IMR-90 (cell line): ENCODE data around the gene ACOT7. TPM values are rescaled to one million over a fixed set of nuclear protein-coding genes. Genes with fewer than 3 reads are reported as not detected.

Source experiments
- ATAC-seq: fragments of 200-7000 bp; cut with Tn5 transposase; 2 replicates; pipeline ENCODE4 v1.9.1; 2020; ENCODE audit warnings: low read depth, mild to moderate bottlenecking, moderate library complexity
- BruUV-seq: library from RNA; stranded (reverse); fragments of 400-500 nt; replicated peaks from 2 replicates; lab custom pipeline; 2021; lab: Mats Ljungman, UMichigan
- CTCF ChIA-PET: fragments of 300-600 bp; formaldehyde crosslinking; extraction: SDS; loops from one replicate; lab custom pipeline; 2021; ENCODE audit warnings: antibody characterized with exemption; lab: Yijun Ruan, JAX
- POLR2A ChIA-PET: fragments of 300-600 bp; sonication (Branson Sonifier 250); formaldehyde crosslinking; loops from one replicate; lab custom pipeline; 2022; ENCODE audit warnings: antibody characterized with exemption; ENCODE audit not compliant: unreplicated experiment; lab: Charles Lee
- DNase-seq: peaks from one replicate; pipeline ENCODE4 v3.0.0; 2013
- H2AFZ ChIP-seq: replicated peaks from 2 replicates; pipeline ENCODE3; 2013; ENCODE audit warnings: low read length, mild to moderate bottlenecking; ENCODE audit not compliant: poor library complexity
- H2AK5ac ChIP-seq: 2 replicates; pipeline ENCODE4 v1.6.1; 2013; ENCODE audit warnings: low read depth, low read length, inconsistent platforms
- H2AK9ac ChIP-seq: replicated peaks from 2 replicates; pipeline ENCODE3; 2013; ENCODE audit warnings: mild to moderate bottlenecking, low read depth, low read length, moderate library complexity; ENCODE audit not compliant: poor library complexity
- H2BK120ac ChIP-seq: 2 replicates; pipeline ENCODE4 v1.6.1; 2013; ENCODE audit warnings: low read depth, low read length, inconsistent platforms
- H2BK15ac ChIP-seq: 3 replicates; pipeline ENCODE4 v1.6.1; 2013; ENCODE audit warnings: low read depth, low read length, inconsistent platforms
- H2BK20ac ChIP-seq: 2 replicates; pipeline ENCODE4 v1.6.1; 2013; ENCODE audit warnings: low read depth, mild to moderate bottlenecking, inconsistent platforms, low read length, moderate library complexity
- H2BK5ac ChIP-seq: 2 replicates; pipeline ENCODE4 v1.6.1; 2013; ENCODE audit warnings: mild to moderate bottlenecking, low read depth, low read length, inconsistent platforms; ENCODE audit not compliant: poor library complexity, severe bottlenecking
- H3K14ac ChIP-seq: replicated peaks from 2 replicates; pipeline ENCODE4 v1.6.1; 2013; ENCODE audit warnings: low read depth, low read length, inconsistent platforms
- H3K18ac ChIP-seq: 2 replicates; pipeline ENCODE4 v1.6.1; 2013; ENCODE audit warnings: low read depth, low read length, control low read depth
- H3K23ac ChIP-seq: 2 replicates; pipeline ENCODE4 v1.6.1; 2013; ENCODE audit warnings: low read depth, low read length, inconsistent platforms
- H3K27ac ChIP-seq: 2 replicates; pipeline ENCODE4 v1.5.1; 2013; ENCODE audit warnings: mild to moderate bottlenecking, control low read depth, low read length; ENCODE audit not compliant: insufficient read depth
- H3K27me3 ChIP-seq: 2 replicates; pipeline ENCODE4 v1.6.1; 2013; ENCODE audit warnings: low read length; ENCODE audit not compliant: control insufficient read depth, insufficient read depth
- H3K36me3 ChIP-seq: 2 replicates; pipeline ENCODE4 v1.6.1; 2013; ENCODE audit warnings: low read length, mixed read lengths; ENCODE audit not compliant: control insufficient read depth, insufficient read depth
- H3K4ac ChIP-seq: 2 replicates; pipeline ENCODE4 v1.6.1; 2013; ENCODE audit warnings: low read depth, low read length, inconsistent platforms
- H3K4me1 ChIP-seq: 2 replicates; pipeline ENCODE4 v1.6.1; 2013; ENCODE audit warnings: low read length, mixed read lengths; ENCODE audit not compliant: control insufficient read depth, insufficient read depth
- H3K4me2 ChIP-seq: 2 replicates; pipeline ENCODE4 v1.6.1; 2013; ENCODE audit warnings: low read depth, mild to moderate bottlenecking, control low read depth, low read length, moderate library complexity
- H3K4me3 ChIP-seq: 2 replicates; pipeline ENCODE4 v1.5.1; 2013; ENCODE audit warnings: low read depth, mild to moderate bottlenecking, control low read depth, low read length, moderate library complexity; ENCODE audit not compliant: insufficient read depth
- H3K56ac ChIP-seq: 2 replicates; pipeline ENCODE4 v1.6.1; 2013; ENCODE audit warnings: low read length, inconsistent platforms; ENCODE audit not compliant: insufficient read depth; ENCODE audit errors: extremely low read depth
- H3K79me1 ChIP-seq, 2 experiments: 2 replicates each; pipeline ENCODE4 v1.6.1; 2013; ENCODE audit warnings: low read length in 2 of 2, inconsistent platforms in 1 of 2, low read depth in 1 of 2
- H3K9ac ChIP-seq: 2 replicates; pipeline ENCODE4 v1.6.1; 2013; ENCODE audit warnings: low read depth, low read length, control low read depth
- H3K9me1 ChIP-seq: 2 replicates; pipeline ENCODE4 v1.6.1; 2013; ENCODE audit warnings: low read length, inconsistent platforms; ENCODE audit not compliant: insufficient read depth
- H3K9me3 ChIP-seq: 2 replicates; pipeline ENCODE4 v1.6.1; 2013; ENCODE audit warnings: low read length; ENCODE audit not compliant: control insufficient read depth, insufficient read depth
- H4K20me1 ChIP-seq: 2 replicates; pipeline ENCODE4 v1.6.1; 2013; ENCODE audit warnings: low read length, inconsistent platforms; ENCODE audit not compliant: insufficient read depth
- H4K5ac ChIP-seq: 2 replicates; pipeline ENCODE4 v1.6.1; 2013; ENCODE audit warnings: mild to moderate bottlenecking, low read depth, low read length, control low read depth
- H4K8ac ChIP-seq, 2 experiments: 2 replicates each; pipeline ENCODE4 v1.6.1; 2013; ENCODE audit warnings: low read depth in 2 of 2, low read length in 2 of 2, control low read depth in 1 of 2, inconsistent platforms in 1 of 2
- H4K91ac ChIP-seq: 2 replicates; pipeline ENCODE4 v1.6.1; 2013; ENCODE audit warnings: low read depth, low read length, inconsistent platforms; ENCODE audit not compliant: insufficient read depth
- BHLHE40 ChIP-seq: fragments of 150-350 bp; IDR thresholded peaks from 2 replicates; pipeline ENCODE4 v1.6.1; 2016; ENCODE audit warnings: mild to moderate bottlenecking, low read depth, low read length
- CEBPB ChIP-seq: IDR thresholded peaks from 2 replicates; pipeline ENCODE4 v1.6.1; 2012; ENCODE audit warnings: low read depth, low read length, improper control_type of control experiment
- FOS ChIP-seq: fragments of 150-350 bp; IDR thresholded peaks from 2 replicates; pipeline ENCODE4 v1.6.1; 2016; ENCODE audit warnings: low read depth, low read length
- MAFK ChIP-seq: IDR thresholded peaks from 2 replicates; pipeline ENCODE4 v1.6.1; 2012; ENCODE audit warnings: low read depth, low read length, improper control_type of control experiment
- NFE2L2 ChIP-seq: fragments of 150-350 bp; IDR thresholded peaks from 2 replicates; pipeline ENCODE4 v1.6.1; 2016; ENCODE audit warnings: low read depth, mild to moderate bottlenecking, low read length
- POLR2A ChIP-seq: IDR thresholded peaks from 2 replicates; pipeline ENCODE4 v1.6.1; 2012; ENCODE audit warnings: mild to moderate bottlenecking, low read depth, low read length
- RFX5 ChIP-seq: IDR thresholded peaks from 2 replicates; pipeline ENCODE4 v1.8.0; 2012; ENCODE audit warnings: low read depth, mild to moderate bottlenecking, low read length, moderate library complexity
- WGBS, 2 experiments: methylation state at CpG; one replicate each; pipeline versions ENCODE4 v1.1.5 to v1.1.7; 2013; ENCODE audit warnings: missing lambda C conversion rate in 2 of 2; ENCODE audit not compliant: insufficient read length in 1 of 2; ENCODE audit errors: extremely low coverage in 2 of 2; 5-methylcytosine and 5-hydroxymethylcytosine counted together
- dilution Hi-C: fragments of 300-500 bp; cut with HindIII; formaldehyde crosslinking; loops from one replicate; pipeline ENCODE4 v1.14.3; 2018; ENCODE audit warnings: low sequenced_read_pairs; ENCODE audit not compliant: unreplicated experiment
- in situ Hi-C: fragments of 300-500 bp; cut with MboI; formaldehyde crosslinking; loops from 3 replicates; pipeline ENCODE4 v1.14.3; 2019; ENCODE audit warnings: low sequenced_read_pairs, inconsistent platforms, mixed read lengths
- intact Hi-C: fragments of 100-400 bp; cut with micrococcal nuclease; formaldehyde crosslinking; loops from 2 replicates; pipeline ENCODE4 v1.10.0; 2022
- polyA plus RNA-seq, 3 experiments: library from polyadenylated mRNA; depleted of rRNA; stranded (reverse); fragments of >200 nt; gene quantifications; 2 replicates each; pipeline ENCODE4 v1.2.3, GENCODE V29; 2012; ENCODE audit warnings: low replicate concordance in 1 of 3
- total RNA-seq: library from RNA; depleted of rRNA; stranded (reverse); fragments of >200 nt; gene quantifications from 2 replicates; pipeline ENCODE4 v1.2.3, GENCODE V29; 2012
- TF ChIP-seq, protein P1 (sequence below): conservative IDR thresholded peaks from 2 replicates; pipeline ENCODE4 v1.5.1; 2012; ENCODE audit warnings: mild to moderate bottlenecking, low read depth, low read length, improper control_type of control experiment
- TF ChIP-seq, protein P2 (sequence below): fragments of 150-350 bp; IDR thresholded peaks from 2 replicates; pipeline ENCODE4 v1.6.1; 2016; ENCODE audit warnings: low read depth, mild to moderate bottlenecking, low read length, moderate library complexity, borderline replicate concordance

Gene ACOT7
- total and polyA plus RNA-seq, 2 of the 4 experiments (the other 2 are of a cell fraction): 51.6 to 242 TPM

DNA sequence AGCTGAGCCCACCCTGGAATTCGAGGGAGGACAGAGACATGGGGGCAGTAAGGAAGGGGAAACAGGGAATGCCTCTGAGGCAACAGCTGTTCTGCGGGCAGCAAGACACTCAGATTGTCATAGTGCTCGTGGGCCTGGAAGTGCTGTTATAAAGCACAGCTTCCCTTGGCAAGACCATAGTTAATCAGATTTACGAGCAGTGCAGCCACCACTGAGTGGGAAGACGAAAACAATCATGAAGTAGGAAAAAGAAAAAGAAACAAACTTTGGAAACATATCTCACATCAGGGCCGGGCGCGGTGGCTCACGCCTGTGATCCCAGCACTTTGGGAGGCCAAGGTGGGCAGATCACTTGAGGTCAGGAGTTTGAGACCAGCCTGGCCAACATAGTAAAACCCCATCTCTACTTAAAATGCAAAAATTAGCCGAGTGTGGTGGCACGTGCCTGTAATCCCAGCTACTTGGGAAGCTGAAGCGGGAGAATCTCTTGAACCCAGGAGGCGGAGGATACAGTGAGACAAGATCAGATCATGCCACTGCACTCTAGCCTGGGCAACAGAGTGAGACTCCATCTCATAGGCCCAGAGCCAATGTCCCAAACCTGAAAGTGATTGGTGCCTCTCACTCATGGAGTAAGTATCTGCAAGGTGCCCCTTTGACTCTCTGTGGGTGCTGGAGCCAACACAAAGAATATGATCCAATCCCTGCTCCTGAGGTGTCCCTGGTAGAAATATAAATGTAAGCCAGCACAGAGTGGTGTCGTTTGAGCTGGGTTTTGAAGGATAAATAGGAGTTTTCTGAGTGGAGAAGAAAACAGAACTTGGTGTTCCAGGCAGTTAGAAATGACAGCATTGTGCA lies 77.1 kb downstream of the ACOT7 start:
- Histone ChIP-seq H2BK120ac (no peak overlapping the region), H3K9me3 (no peaks in the 10 kb centered on the region), H3K23ac (no peak overlapping the region), H2BK20ac (no peak overlapping the region), H3K79me1 (peaks cover 0 to 4% of the 10 kb centered on the region in 2 experiments; a peak in 1 of 4 replicates), H3K4me1 (peaks cover 5% of the 10 kb centered on the region; the same call in 1 of the 2 replicates), H3K56ac (no peak overlapping the region), H3K27ac (peak overlapping the region; percentile 25; the same call in 1 of the 2 replicates), H2BK5ac (peak overlapping the region; percentile 5), H2AK9ac (no peak overlapping the region), H3K36me3 (0 out of 2 replicates have a peak, but pooled peaks cover 2% of the 10 kb centered on the region), H4K20me1 (no peaks in the 10 kb centered on the region), H4K8ac (no peak overlapping the region), H3K4me3 (no peak overlapping the region), H4K5ac (no peak overlapping the region), H3K4ac (no peak overlapping the region), H3K9ac (no peak overlapping the region), H3K9me1 (peaks cover 8% of the 10 kb centered on the region; the same call in 1 of the 2 replicates), H2BK15ac (no peak overlapping the region), H2AK5ac (no peak overlapping the region), H4K91ac (no peak overlapping the region), H3K4me2 (no peak overlapping the region), H3K18ac (no peak overlapping the region), H2AFZ (no peak overlapping the region), H3K27me3 (no peaks in the 10 kb centered on the region), H3K14ac (no peak overlapping the region)
- BruUV-seq: no TSS peak
- intact Hi-C loops (no loop called here), in situ Hi-C loops (no loop called here), dilution Hi-C loops (no loop called here)
- CTCF ChIA-PET: interaction anchor here (1.5 kb wide), 1 partner anchor 27 kb away, joined by 4 read pairs; no protein-coding TSS in a partner anchor
- DNase-seq (no peak), ATAC-seq (no peak)
- POLR2A ChIA-PET: no interaction called here
- TF ChIP-seq CEBPB (no peak), NFE2L2 (no peak), RFX5 (no peak), BHLHE40 (no peak), FOS (no peak), POLR2A (no peak), MAFK (no peak)
- TF ChIP-seq, protein P1, sequence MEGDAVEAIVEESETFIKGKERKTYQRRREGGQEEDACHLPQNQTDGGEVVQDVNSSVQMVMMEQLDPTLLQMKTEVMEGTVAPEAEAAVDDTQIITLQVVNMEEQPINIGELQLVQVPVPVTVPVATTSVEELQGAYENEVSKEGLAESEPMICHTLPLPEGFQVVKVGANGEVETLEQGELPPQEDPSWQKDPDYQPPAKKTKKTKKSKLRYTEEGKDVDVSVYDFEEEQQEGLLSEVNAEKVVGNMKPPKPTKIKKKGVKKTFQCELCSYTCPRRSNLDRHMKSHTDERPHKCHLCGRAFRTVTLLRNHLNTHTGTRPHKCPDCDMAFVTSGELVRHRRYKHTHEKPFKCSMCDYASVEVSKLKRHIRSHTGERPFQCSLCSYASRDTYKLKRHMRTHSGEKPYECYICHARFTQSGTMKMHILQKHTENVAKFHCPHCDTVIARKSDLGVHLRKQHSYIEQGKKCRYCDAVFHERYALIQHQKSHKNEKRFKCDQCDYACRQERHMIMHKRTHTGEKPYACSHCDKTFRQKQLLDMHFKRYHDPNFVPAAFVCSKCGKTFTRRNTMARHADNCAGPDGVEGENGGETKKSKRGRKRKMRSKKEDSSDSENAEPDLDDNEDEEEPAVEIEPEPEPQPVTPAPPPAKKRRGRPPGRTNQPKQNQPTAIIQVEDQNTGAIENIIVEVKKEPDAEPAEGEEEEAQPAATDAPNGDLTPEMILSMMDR: no peak
- TF ChIP-seq, protein P2, sequence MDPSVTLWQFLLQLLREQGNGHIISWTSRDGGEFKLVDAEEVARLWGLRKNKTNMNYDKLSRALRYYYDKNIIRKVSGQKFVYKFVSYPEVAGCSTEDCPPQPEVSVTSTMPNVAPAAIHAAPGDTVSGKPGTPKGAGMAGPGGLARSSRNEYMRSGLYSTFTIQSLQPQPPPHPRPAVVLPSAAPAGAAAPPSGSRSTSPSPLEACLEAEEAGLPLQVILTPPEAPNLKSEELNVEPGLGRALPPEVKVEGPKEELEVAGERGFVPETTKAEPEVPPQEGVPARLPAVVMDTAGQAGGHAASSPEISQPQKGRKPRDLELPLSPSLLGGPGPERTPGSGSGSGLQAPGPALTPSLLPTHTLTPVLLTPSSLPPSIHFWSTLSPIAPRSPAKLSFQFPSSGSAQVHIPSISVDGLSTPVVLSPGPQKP: no peak
- WGBS, 2 experiments: 91% methylated on average over 4 of the region's 14 CpGs; no CpG with 5 or more reads in 1 of the 2 experiments
